ENCODE measurements around the gene AAMDC.

Gene AAMDC

DNA sequence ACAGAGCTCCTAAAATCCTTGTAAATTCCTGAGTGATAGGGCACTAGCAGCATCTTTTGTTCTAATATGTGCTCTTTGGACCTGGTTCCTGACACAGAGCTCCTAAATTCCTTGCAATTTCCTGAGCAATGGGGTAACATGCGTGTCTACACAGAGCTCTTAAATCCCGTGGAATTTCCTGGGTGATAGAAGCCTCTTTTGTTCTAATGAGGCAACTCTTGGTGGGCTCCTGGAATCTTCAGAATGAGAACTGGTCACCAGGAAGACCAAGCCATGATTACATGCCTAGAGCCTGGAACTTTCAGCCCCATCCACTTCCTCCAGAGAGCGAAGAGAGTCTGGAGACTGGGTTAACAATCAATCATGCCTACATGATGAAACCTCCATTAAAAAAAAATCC lies 19.5 kb upstream of the AAMDC start:
- DNase-seq (ENCODE audit: low spot score), result no peak
- TF ChIP-seq CTCF (IDR thresholded peaks at IDR 0.05; ENCODE audit: extremely low read depth, missing control alignments), result no peak

- DNase-seq (ENCODE audit: low spot score), result no peak
- TF ChIP-seq CTCF (IDR thresholded peaks at IDR 0.05; ENCODE audit: extremely low read depth, missing control alignments), result no peak
Measured at GRCh38 chr11:77806415-77806814, 14.5 kb upstream of the AAMDC start.

GRCh38 chr11:77806993-77807392 lies 14.0 kb upstream of the AAMDC start:
- no peak for DNase-seq (ENCODE audit: low spot score)
- TF ChIP-seq CTCF (IDR thresholded peaks at IDR 0.05; ENCODE audit: extremely low read depth, missing control alignments), result no peak

- TF ChIP-seq CTCF (IDR thresholded peaks at IDR 0.05; ENCODE audit: extremely low read depth, missing control alignments), result no peak
- DNase-seq (ENCODE audit: low spot score), result no peak
Measured at GRCh38 chr11:77813256-77813655, 7.7 kb upstream of the AAMDC start.

- DNase-seq (ENCODE audit: low spot score), result no peak
- no peak for TF ChIP-seq CTCF (IDR thresholded peaks at IDR 0.05; ENCODE audit: extremely low read depth, missing control alignments)
Measured at GRCh38 chr11:77814848-77815247, 6.1 kb upstream of the AAMDC start.

DNA sequence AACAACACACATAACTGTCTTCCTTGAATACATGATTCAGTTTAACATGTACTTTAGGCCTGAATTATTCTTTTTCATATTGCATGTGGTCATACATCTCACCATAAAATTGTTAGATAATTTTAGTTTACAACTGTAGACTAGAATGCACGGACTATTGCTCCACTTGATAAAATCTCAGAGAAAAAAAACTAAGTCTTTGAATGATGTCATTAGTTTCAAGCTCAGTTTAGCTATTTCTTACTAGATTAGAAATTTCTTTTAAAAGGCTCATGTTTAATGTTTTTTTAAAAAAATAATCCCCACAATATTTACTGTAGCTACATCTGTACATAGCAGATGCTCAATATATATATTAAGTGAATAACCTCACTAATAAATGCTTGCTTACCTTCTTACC lies 5.5 kb upstream of the AAMDC start:
- no peak for DNase-seq (ENCODE audit: low spot score)
- TF ChIP-seq CTCF (IDR thresholded peaks at IDR 0.05; ENCODE audit: extremely low read depth, missing control alignments), result no peak

DNA sequence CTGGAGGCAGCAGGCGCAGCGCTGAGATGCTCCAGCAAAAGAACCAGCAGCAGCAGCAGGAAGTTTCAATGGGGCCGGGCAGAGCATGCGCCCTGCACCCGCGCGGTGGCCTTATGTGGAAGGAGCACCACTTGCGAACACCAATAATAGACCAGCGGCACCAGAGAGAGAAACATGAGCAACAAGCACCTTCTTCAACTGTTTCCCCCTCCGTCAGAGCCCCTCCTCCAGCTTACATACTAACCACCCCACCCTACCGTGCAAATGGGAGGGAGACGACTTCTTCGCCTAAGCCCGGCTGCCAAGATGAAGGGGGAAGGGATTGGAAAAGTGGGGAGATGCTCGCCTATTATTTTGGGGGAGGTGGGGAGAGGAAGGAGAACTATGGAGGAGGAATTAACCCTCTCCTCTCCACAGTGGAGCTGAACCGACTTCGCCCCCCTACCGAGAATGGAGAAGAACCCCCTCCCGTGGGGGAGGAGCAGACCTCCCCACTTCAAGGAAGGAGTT lies 1.5 kb upstream of the AAMDC start:
- no peak for TF ChIP-seq CTCF (IDR thresholded peaks at IDR 0.05; ENCODE audit: extremely low read depth, missing control alignments)
- peak; percentile 83 for DNase-seq (ENCODE audit: low spot score)

Data from GM20000 (cell line).